ENCODE measurements around the gene ATP11B. TPM values are rescaled to one million over a fixed set of nuclear protein-coding genes. Genes with fewer than 3 reads are reported as not detected.
"Not testable (repeated sequence)": the region's sequence is repeated elsewhere in the genome, so short reads cannot be mapped to it uniquely, and the experiment has no call there.

ATP11B gene
- total and polyA plus RNA-seq, 9 donors, result 14.2 to 83.4 (median 54.4) TPM

DNA sequence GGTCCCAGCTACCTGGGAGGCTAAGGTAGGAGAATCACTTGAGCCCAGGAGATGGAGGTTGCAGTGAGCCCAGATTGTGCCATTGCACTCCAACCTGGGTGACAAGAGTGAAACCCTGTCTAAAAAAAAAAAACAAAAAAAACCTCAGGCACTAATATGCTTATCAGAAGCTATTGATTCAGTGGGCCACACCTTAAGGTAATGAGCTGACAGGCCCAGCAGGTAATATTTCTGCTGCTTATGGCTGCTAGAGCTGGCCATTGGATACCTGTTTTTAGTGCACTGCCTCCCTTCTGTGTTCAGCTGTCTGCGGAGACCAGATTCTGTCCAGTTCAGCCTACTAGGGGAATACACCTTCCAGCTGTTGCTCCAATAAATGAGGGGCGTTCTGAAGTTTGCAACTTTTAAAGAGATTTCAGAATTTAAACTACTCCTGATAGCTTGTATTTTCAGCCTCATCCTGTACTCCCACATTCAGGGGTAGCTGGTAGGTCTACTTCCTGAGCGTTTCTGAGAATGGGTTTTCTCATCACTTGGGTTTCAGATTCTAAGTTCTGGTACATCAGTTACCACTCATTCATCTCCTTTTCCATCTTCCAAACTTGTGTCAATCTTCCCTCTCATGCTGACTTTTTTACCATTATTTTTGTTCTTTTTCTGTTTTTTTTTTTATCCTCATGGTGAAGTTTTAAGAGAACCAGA is 69.0 kb downstream of the ATP11B start:
- Histone ChIP-seq H3K27me3 (no peaks in the 10 kb centered on the region), H3K27ac (no peak overlapping the region), H3K36me3 (no peaks in the 10 kb centered on the region), H3K4me3 (no peak overlapping the region), H3K9me3 (no peaks in the 10 kb centered on the region), H3K4me1 (ENCODE audit: insufficient read depth) (no peaks in the 10 kb centered on the region)
- DNase-seq, result no peak
- intact Hi-C loops (cut with DNase I), result no loop called here
- 75 to 83% (median 79%) methylated on average over 3 of the region's 3 CpGs for WGBS, 3 donors
- TF ChIP-seq POLR2A (IDR thresholded peaks at IDR 0.05) (no peak), EP300 (IDR thresholded peaks at IDR 0.05) (no peak), CTCF (IDR thresholded peaks at IDR 0.05) (no peak)

DNA sequence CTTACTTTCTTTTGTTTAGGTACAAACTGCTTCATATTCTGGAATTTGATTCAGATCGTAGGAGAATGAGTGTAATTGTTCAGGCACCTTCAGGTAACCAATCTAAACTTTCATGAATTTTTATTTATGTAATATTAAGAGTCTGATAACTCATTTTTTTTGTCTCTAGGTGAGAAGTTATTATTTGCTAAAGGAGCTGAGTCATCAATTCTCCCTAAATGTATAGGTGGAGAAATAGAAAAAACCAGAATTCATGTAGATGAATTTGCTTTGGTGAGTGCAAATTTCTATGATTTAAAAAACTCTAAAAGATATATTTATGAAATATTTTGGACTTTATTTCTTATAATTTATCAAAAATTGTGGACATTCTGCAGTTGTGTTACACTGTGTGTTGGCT is 75.8 kb downstream of the ATP11B start:
- TF ChIP-seq EP300 (IDR thresholded peaks at IDR 0.05) (no peak), POLR2A (IDR thresholded peaks at IDR 0.05) (no peak), CTCF (IDR thresholded peaks at IDR 0.05) (no peak)
- 90 to 99% (median 94%) methylated on average over 1 of the region's 1 CpG for WGBS, 3 donors
- Histone ChIP-seq H3K4me3 (no peak overlapping the region), H3K27me3 (no peaks in the 10 kb centered on the region), H3K36me3 (no peaks in the 10 kb centered on the region), H3K27ac (no peak overlapping the region), H3K4me1 (ENCODE audit: insufficient read depth) (no peaks in the 10 kb centered on the region), H3K9me3 (no peaks in the 10 kb centered on the region)
- DNase-seq, result no peak
- intact Hi-C loops (cut with DNase I), result no loop called here

- H3K4me1 ChIP-seq (ENCODE audit: insufficient read depth); H3K27me3 ChIP-seq; H3K4me3 ChIP-seq; H3K36me3 ChIP-seq; H3K9me3 ChIP-seq; intact Hi-C loops (cut with DNase I); H3K27ac ChIP-seq; DNase-seq: not testable (repeated sequence)
- 97 to 98% (median 97%) methylated on average over 3 of the region's 3 CpGs for WGBS, 3 donors
Observed at GRCh38 chr3:182870917-182871316, 77.6 kb downstream of the ATP11B start.

GRCh38 chr3:182879031-182879611 is 85.8 kb downstream of the ATP11B start:
- WGBS, 3 donors, result 97 to 100% (median 97%) methylated on average over 1 of the region's 1 CpG

More at GRCh38 chr3:182879031-182879611, 85.8 kb downstream of the ATP11B start:
- no peaks in the 10 kb centered on the region for H3K4me1 ChIP-seq (ENCODE audit: insufficient read depth)
- H3K27ac ChIP-seq, result no peak overlapping the region
- no peaks in the 10 kb centered on the region for H3K36me3 ChIP-seq
- DNase-seq, result no peak
- no peak for TF ChIP-seq EP300 (IDR thresholded peaks at IDR 0.05)
- no peak for TF ChIP-seq CTCF (IDR thresholded peaks at IDR 0.05)
- no peak for TF ChIP-seq POLR2A (IDR thresholded peaks at IDR 0.05)
- H3K27me3 ChIP-seq, result peaks cover under 1% of the 10 kb centered on the region
- H3K9me3 ChIP-seq, result no peaks in the 10 kb centered on the region
- H3K4me3 ChIP-seq, result no peak overlapping the region
- intact Hi-C loops (cut with DNase I), result no loop called here
